ENCODE data around the gene LRP1B.

DNA sequence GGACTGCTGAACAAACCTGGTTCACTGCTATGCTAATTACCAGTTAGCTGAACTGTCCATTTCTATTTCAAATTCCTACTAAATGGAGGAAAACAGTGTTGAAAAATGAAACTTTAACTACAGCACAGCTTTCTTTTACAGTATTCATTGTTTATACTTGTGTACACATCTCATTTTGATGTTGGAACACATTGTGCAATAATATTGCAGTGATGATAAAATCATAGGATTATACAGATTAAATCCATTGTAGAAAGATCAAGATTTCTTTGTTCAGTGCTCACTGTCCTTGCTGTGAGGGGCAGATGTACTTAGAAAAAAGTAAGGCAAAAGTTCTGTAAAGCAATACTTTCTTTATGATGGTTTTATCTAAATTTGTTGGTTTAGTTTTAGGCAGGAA, 1055.1 kb downstream of the LRP1B start:
- no peak for TF ChIP-seq POLR2A (IDR thresholded peaks at IDR 0.05)
- TF ChIP-seq, protein P1, sequence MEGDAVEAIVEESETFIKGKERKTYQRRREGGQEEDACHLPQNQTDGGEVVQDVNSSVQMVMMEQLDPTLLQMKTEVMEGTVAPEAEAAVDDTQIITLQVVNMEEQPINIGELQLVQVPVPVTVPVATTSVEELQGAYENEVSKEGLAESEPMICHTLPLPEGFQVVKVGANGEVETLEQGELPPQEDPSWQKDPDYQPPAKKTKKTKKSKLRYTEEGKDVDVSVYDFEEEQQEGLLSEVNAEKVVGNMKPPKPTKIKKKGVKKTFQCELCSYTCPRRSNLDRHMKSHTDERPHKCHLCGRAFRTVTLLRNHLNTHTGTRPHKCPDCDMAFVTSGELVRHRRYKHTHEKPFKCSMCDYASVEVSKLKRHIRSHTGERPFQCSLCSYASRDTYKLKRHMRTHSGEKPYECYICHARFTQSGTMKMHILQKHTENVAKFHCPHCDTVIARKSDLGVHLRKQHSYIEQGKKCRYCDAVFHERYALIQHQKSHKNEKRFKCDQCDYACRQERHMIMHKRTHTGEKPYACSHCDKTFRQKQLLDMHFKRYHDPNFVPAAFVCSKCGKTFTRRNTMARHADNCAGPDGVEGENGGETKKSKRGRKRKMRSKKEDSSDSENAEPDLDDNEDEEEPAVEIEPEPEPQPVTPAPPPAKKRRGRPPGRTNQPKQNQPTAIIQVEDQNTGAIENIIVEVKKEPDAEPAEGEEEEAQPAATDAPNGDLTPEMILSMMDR (IDR thresholded peaks at IDR 0.05), result no peak

Data from Peyer's patch (tissue), 4 donors.